Glomerular endothelial cell (primary cell): ENCODE measurements around the gene TMEM151A. TPM values are rescaled to one million over a fixed set of nuclear protein-coding genes. Genes with fewer than 3 reads are reported as not detected.
"Not testable (repeated sequence)": the region's sequence is repeated elsewhere in the genome, so short reads cannot be mapped to it uniquely, and the experiment has no call there.

ENCODE experiments used
- DNase-seq: peaks from one replicate; pipeline ENCODE4 v3.0.0-alpha.2; 2011; ENCODE audit warnings: low read depth, low spot score; ENCODE audit errors: extremely low read depth
- total RNA-seq: library from RNA; depleted of rRNA; stranded (reverse); fragments of >200 nt; gene quantifications from 2 replicates; pipeline ENCODE4 v1.2.3, GENCODE V29; 2015

The TMEM151A gene
- total RNA-seq, 1 donor from 2014 or later, result 0.58 TPM

- DNase-seq, result no peak
Observed at GRCh38 chr11:66267039-66267378, 24.7 kb upstream of the TMEM151A start.

- DNase-seq, result no peak
Observed at GRCh38 chr11:66267379-66268243, 24.1 kb upstream of the TMEM151A start.

GRCh38 chr11:66268244-66268951, 23.3 kb upstream of the TMEM151A start, which contains the start of gene RAB1B:
Gene RAB1B (plus strand): TSS chr11:66268639. CDS start chr11:66268680, 41 bp downstream.
- DNase-seq, result peak; percentile 96

- DNase-seq, result no peak
Observed at GRCh38 chr11:66268952-66269905, 22.5 kb upstream of the TMEM151A start.

- DNase-seq, result no peak
Observed at GRCh38 chr11:66271816-66272215, 19.9 kb upstream of the TMEM151A start.

- DNase-seq, result no peak
Observed at GRCh38 chr11:66272596-66272995, 19.1 kb upstream of the TMEM151A start.

GRCh38 chr11:66274219-66274618, 17.5 kb upstream of the TMEM151A start:
- no peak for DNase-seq

- DNase-seq, result no peak
Observed at GRCh38 chr11:66275396-66275795, 16.3 kb upstream of the TMEM151A start.

GRCh38 chr11:66275984-66276612, 15.6 kb upstream of the TMEM151A start:
- no peak for DNase-seq

- DNase-seq, result not testable (repeated sequence)
Observed at GRCh38 chr11:66276619-66277018, 15.1 kb upstream of the TMEM151A start.

GRCh38 chr11:66277064-66277463, 14.6 kb upstream of the TMEM151A start:
- DNase-seq, result not testable (repeated sequence)

- DNase-seq, result no peak
Observed at GRCh38 chr11:66277471-66278362, 14.0 kb upstream of the TMEM151A start, which contains the start of gene CNIH2. Gene CNIH2 (plus strand): TSS chr11:66278175. CDS start chr11:66278457, 282 bp downstream.

- no peak for DNase-seq
Observed at GRCh38 chr11:66278363-66279091, 13.2 kb upstream of the TMEM151A start.

- no peak for DNase-seq
Observed at GRCh38 chr11:66279092-66279734, 12.5 kb upstream of the TMEM151A start.

GRCh38 chr11:66280428-66280827, 11.3 kb upstream of the TMEM151A start:
- no peak for DNase-seq

- no peak for DNase-seq
Observed at GRCh38 chr11:66281001-66281400, 10.7 kb upstream of the TMEM151A start.

- DNase-seq, result no peak
Observed at GRCh38 chr11:66281776-66282467, 9.8 kb upstream of the TMEM151A start.
